HG02970 (cell line): ENCODE data around the gene E2F6.

ENCODE experiments used
- ATAC-seq: cut with Tn5 transposase; IDR thresholded peaks from one replicate; pipeline ENCODE4 v1.9.1; 2021; ENCODE audit warnings: mild to moderate bottlenecking, moderate library complexity, moderate number of reproducible peaks; ENCODE audit not compliant: unreplicated experiment, low FRiP score

Gene E2F6

GRCh38 chr2:11459816-11460215 is 6.1 kb downstream of the E2F6 start:
- ATAC-seq: no peak

DNA sequence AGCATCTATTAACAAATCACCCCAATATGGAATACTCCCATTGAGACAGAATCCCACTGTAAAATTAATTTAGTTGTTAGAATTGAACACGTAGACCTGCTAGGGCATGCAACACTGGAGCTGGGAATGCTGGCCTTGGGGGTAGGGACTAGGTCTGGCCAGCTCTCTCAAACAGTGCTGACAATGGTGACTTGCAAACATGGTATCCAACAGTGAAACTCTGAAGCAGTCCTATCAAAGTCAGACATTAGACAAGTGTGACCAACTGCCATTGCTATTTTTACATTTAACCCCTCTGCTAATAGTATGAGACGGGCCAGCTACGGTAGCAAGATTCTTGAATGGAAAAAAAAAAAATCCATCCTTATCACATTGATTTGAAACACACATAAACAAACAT is 7.2 kb downstream of the E2F6 start:
- ATAC-seq: no peak

- ATAC-seq: no peak
Measured at GRCh38 chr2:11457935-11458334, 8.0 kb downstream of the E2F6 start.

GRCh38 chr2:11456251-11456650 is 9.7 kb downstream of the E2F6 start:
- no peak for ATAC-seq

DNA sequence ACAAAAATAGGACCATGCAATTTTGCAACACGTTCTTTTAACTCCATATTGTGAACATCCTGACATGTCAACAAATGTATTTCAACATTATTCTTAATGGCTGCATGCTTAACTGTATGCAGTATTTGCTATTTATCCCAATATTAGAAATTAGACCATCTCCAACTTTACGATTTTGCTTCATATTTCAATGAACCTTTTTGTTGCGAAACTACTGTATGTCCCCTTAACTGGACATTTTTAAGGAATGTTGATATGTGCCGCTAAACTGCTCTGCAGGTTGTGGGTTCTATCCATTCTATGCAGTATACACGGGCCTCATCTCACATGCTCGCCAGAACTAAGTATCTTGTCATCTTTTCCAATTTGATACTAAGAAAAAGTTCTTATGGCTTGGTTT is 11.1 kb downstream of the E2F6 start:
- ATAC-seq: no peak

GRCh38 chr2:11450791-11451190 is 15.2 kb downstream of the E2F6 start:
- ATAC-seq: no peak

GRCh38 chr2:11446733-11447248 is 19.2 kb downstream of the E2F6 start:
- no peak for ATAC-seq

DNA sequence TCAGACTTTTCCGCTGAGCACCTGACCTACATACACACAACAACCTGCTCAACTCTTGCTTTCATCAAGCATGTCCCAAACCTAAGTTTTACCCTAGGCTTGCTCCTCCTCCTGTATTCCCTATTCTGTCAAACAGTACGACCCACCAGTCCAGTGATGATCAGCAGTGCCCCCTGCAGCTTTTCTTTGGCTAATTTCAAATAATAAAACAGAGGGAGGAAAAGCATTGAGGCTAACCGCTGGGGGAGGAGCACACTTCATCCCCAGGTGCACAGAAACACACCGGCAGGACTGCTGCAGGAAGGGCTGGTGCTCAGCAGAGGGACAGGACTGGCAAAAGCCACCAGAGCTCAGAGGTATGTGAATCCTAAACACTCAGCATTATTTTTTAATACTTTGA is 21.2 kb downstream of the E2F6 start:
- no peak for ATAC-seq

GRCh38 chr2:11438555-11439080 is 27.3 kb downstream of the E2F6 start:
- no peak for ATAC-seq

DNA sequence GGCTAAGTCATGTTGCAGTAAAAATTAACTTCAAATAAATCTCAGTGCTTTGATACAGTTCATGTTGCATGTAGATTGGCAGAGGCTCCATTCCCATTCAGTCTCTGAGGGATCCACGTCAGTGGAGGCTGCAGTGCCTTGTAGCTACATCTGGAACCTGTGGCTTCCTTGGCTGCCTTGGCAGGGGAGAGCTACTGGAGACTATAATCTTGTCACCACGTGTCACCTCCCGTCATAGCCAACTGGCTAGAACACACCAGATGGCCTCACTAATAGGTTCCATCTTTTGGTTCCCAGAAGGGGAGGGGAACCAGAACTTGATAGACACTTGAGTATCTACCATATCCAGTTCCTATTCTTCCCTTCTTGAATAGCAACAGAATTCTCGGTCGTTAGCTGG is 28.4 kb downstream of the E2F6 start:
- ATAC-seq: no peak

DNA sequence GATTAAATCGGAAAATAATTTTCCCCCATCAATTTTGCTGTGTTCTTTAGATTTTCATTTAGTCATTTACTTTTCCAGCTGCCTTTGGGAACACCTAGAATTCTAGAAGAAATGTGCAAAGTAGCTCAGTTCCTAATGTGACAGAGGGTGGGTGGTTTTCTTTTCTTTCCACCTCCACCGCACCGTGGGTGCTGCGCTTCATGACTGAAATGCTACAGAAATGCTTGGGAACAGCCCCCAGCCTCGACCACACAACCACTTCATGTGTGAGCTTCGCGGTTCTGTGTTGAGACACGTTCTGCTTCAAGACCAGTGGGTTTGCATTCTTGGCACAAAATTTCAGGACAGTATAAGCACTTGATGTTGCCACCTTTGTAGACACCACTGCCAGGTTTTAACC is 30.9 kb downstream of the E2F6 start:
- no peak for ATAC-seq

GRCh38 chr2:11434443-11434842 is 31.5 kb downstream of the E2F6 start:
- ATAC-seq: no peak

DNA sequence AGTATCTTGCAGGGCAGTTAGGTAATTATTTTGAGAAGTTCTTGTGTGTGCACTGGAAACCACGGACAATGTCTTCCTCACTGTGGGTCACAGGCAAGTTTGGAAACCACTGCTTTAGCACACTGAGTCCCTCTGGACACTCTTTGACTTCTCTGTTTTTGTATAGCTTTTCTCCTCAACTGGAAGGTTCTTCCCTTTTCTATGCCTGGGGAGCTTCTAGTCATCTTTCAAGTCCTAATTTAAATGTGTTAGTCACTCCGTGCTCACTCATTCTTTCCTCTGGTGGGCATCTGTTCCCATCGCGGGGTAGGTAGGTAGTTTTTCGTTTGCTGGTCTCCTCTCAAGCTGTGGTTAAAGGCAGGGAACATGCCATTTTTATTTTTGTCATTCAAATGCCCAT is 32.1 kb downstream of the E2F6 start:
- no peak for ATAC-seq

DNA sequence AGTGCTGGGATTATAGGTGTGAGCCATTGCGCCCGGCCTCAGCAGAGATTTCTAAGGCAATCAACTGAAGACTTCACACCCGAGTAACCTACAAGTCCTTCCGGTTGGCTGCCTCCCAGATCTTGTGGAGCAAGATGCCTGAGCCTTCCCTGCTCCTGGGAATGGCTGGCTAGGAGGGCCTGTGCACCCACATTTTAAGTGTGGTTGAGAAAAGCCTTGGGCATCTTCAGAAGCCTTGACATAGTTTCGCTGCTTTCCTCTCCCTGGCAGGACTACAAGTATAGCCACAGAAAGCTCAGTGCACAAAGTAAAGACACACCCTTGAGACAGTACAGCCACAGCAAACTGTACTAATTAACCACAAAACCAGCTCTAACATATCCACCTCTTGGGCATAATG is 35.2 kb downstream of the E2F6 start:
- no peak for ATAC-seq

- no peak for ATAC-seq
Measured at GRCh38 chr2:11427224-11427623, 38.7 kb downstream of the E2F6 start.

- no peak for ATAC-seq
Measured at GRCh38 chr2:11422901-11423435, 43.0 kb downstream of the E2F6 start.

DNA sequence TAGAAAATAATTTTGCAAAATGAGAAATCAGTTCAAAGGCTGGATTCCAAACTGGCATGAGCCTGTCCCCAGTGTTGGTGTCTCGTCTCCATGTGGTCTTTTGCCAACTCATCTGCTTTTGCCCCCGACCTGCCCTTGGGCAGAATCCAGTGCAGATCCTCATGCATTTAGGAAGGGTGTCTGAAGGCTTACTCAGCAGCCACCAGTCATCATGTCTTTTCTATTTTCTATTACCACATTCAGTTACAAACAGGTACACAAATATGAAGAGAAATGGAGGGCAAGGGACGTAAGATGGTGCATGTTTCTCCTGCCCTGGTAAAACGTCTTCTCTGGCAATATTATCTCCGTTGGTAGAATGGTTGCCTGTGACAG is 43.5 kb downstream of the E2F6 start:
- no peak for ATAC-seq

DNA sequence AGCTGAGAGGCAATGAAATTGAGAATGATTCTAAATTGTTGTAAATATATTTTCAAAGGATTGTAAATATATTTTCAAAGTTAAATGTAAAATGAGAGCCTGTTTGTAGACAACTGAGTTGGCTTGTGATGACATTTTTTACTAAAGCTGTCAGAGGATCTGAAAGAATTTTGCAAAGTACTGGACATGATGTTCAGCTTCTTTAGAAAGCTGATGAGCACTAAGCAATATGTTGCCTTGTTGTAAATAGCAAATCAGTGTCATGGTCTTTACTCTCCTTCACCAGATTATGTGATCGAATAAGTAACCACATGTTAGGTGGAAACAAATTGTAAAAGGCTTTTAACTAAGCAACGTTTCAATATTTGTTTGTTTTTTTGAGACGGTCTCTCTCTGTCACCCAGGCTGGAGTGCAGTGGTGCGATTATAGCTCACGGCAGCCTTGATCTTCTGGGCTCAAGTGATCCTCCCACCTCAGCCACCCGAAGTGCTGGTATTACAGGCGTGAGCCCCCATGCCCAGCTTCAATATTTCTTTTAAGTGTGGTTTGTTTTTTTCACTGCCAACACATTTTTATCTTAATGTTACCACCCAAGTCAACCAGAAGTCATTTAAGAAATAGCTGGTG is 44.0 kb downstream of the E2F6 start:
- no peak for ATAC-seq

DNA sequence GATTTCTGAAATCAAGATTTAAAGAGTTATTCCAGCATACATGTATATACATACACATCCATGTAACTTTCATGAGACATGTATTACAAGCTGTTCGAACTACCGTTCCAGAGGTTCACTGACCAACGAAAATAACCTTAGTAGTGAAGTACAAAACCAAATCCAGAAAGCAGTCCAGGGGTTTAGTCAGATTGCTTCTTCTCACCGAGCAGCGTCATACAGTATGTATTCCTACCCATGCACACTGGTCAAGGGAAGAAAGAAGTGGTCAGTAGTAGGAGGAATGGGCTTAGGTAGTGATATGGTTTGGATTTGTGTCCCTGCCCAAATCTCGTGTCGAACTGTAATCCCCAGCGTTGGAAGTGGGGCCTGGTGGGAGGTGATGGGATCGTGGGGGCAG is 45.3 kb downstream of the E2F6 start:
- ATAC-seq: no peak

DNA sequence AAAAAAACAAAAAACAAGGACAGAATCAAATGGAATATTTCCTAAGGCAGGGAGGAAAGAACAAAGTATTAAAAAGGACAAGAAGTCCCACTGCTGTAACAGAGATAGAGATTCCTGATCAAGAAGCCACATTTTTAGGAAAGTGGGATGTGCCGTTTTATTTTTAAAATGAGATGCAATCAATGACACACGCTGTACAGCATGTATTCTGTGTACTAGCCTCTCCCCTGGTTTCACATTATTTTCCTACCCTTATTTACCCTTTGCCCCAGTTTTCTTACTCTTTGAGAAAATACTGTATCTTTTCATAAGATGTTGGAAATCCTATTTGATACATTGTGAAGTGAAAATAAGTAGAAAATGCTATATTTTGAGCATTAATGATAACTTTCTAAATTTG is 45.8 kb downstream of the E2F6 start:
- no peak for ATAC-seq

GRCh38 chr2:11419781-11420180 is 46.2 kb downstream of the E2F6 start:
- ATAC-seq: no peak

GRCh38 chr2:11417946-11418585 is 47.9 kb downstream of the E2F6 start:
- ATAC-seq: no peak
